Activated CD8-positive, alpha-beta T cell treated with anti-CD3 and anti-CD28 coated beads for 36 hours (primary cell): Measurements from ENCODE around the gene C7orf57. TPM values are rescaled to one million over a fixed set of nuclear protein-coding genes. Genes with fewer than 3 reads are reported as not detected.

ENCODE experiments used
- ATAC-seq: fragments of 200-7000 bp; cut with Tn5 transposase; one replicate; pipeline ENCODE4 v1.10.0; 2021; ENCODE audit warnings: mild to moderate bottlenecking, moderate library complexity
- CTCF ChIA-PET: fragments of 350-600 bp; sonication (Branson Sonifier 250); formaldehyde crosslinking; loops from one replicate; lab custom pipeline; 2021; ENCODE audit warnings: antibody characterized with exemption; lab: Charles Lee
- POLR2A ChIA-PET: fragments of 350-600 bp; sonication (Branson Sonifier 250); formaldehyde crosslinking; loops from one replicate; lab custom pipeline; 2021; ENCODE audit warnings: antibody characterized with exemption; lab: Charles Lee
- DNase-seq: peaks from one replicate; pipeline ENCODE4 v3.0.0-alpha.2; 2020
- H3K27ac Mint-ChIP-seq: one replicate; pipeline ENCODE4 v1.8.0; 2021; ENCODE audit warnings: mild to moderate bottlenecking, mixed read lengths
- H3K27me3 Mint-ChIP-seq: one replicate; pipeline ENCODE4 v1.8.0; 2021; ENCODE audit warnings: mixed read lengths
- H3K36me3 Mint-ChIP-seq: one replicate; pipeline ENCODE4 v1.8.0; 2021; ENCODE audit warnings: low read depth, mixed read lengths
- H3K4me1 Mint-ChIP-seq: one replicate; pipeline ENCODE4 v1.8.0; 2021; ENCODE audit warnings: low read depth, mixed read lengths
- H3K4me3 Mint-ChIP-seq: one replicate; pipeline ENCODE4 v1.8.0; 2021; ENCODE audit warnings: mild to moderate bottlenecking, moderate library complexity, mixed read lengths
- H3K9me3 Mint-ChIP-seq: one replicate; pipeline ENCODE4 v1.8.0; 2021; ENCODE audit warnings: mixed read lengths
- CTCF ChIP-seq: fragments of 200-600 bp; IDR thresholded peaks from one replicate; pipeline ENCODE4 v1.8.0; 2022; ENCODE audit warnings: antibody characterized with exemption, mild to moderate bottlenecking
- intact Hi-C: fragments of 100-400 bp; cut with micrococcal nuclease; formaldehyde crosslinking; loops from one replicate; pipeline ENCODE4 v1.10.0; 2022
- total RNA-seq, 2 experiments: library from RNA; stranded (reverse); gene quantifications; one replicate each; pipeline ENCODE4 v1.2.3, GENCODE V29; 2021

C7orf57 gene
- total RNA-seq, 2 experiments from 2014 or later = 0.74 to 0.83 TPM

- CTCF ChIA-PET = interaction anchor here (1.0 to 2.2 kb wide), 6 partner anchors 9 to 101 kb away, joined by 3 to 13 read pairs (median 4); no protein-coding TSS in a partner anchor
- no peak for TF ChIP-seq CTCF
- no peaks in the 10 kb centered on the region for H3K9me3 Mint-ChIP-seq
- POLR2A ChIA-PET = interaction anchor here (0.8 to 1.8 kb wide), 6 partner anchors 11 to 40 kb away, joined by 3 to 7 read pairs (median 5); no protein-coding TSS in a partner anchor
- peaks cover 5% of the 10 kb centered on the region for H3K36me3 Mint-ChIP-seq
- no peaks in the 10 kb centered on the region for H3K27me3 Mint-ChIP-seq
- H3K4me3 Mint-ChIP-seq = peak overlapping the region; percentile 39
- DNase-seq (peak; percentile 93), ATAC-seq (peak; percentile 43)
- intact Hi-C loops = loop anchor here (1.0 to 5.0 kb wide), 3 partner anchors 43 to 106 kb away; partner anchors contain the start of gene HUS1
- H3K27ac Mint-ChIP-seq = peak overlapping the region; percentile 89
- H3K4me1 Mint-ChIP-seq = peaks cover 54% of the 10 kb centered on the region
These were observed 49.5 kb downstream of the C7orf57 start for GRCh38 chr7:48084727-48085432.

DNA sequence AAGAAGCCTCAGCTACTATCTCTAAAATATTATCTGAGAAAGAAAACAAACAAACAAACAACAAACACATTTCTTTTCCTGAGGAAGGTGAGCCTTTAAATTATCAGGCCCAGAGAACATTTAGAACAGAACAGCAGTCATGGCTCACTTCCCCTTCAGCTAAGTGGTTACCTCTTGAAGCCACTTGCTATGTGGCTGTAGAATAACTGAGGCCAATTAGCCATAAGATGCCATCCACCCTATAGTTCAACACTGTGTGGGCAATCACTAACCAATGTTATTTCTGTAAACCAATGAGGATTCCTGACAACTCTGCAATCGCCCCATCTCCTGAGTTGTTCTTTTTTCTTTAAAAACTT lies 50.1 kb downstream of the C7orf57 start:
- peaks cover 59% of the 10 kb centered on the region for H3K4me1 Mint-ChIP-seq
- ATAC-seq (no peak), DNase-seq (no peak)
- peak overlapping the region; percentile 89 for H3K27ac Mint-ChIP-seq
- CTCF ChIA-PET = interaction anchor here (1.0 to 2.2 kb wide), 5 partner anchors 10 to 102 kb away, joined by 3 to 13 read pairs (median 3); no protein-coding TSS in a partner anchor
- POLR2A ChIA-PET = interaction anchor here (0.8 to 1.8 kb wide), 6 partner anchors 10 to 40 kb away, joined by 3 to 7 read pairs (median 5); no protein-coding TSS in a partner anchor
- H3K27me3 Mint-ChIP-seq = no peaks in the 10 kb centered on the region
- TF ChIP-seq CTCF = no peak
- intact Hi-C loops = loop anchor here (1.0 to 5.0 kb wide), 3 partner anchors 43 to 106 kb away; partner anchors contain the start of gene HUS1
- H3K36me3 Mint-ChIP-seq = peaks cover 10% of the 10 kb centered on the region
- H3K4me3 Mint-ChIP-seq = peak overlapping the region; percentile 39
- H3K9me3 Mint-ChIP-seq = no peaks in the 10 kb centered on the region

GRCh38 chr7:48085942-48086341 lies 50.6 kb downstream of the C7orf57 start:
- POLR2A ChIA-PET = interaction anchor here (0.8 to 1.8 kb wide), 6 partner anchors 10 to 41 kb away, joined by 3 to 7 read pairs (median 5); no protein-coding TSS in a partner anchor
- intact Hi-C loops = loop anchor here (1.0 to 5.0 kb wide), 3 partner anchors 44 to 107 kb away; partner anchors contain the start of gene HUS1

GRCh38 chr7:48087349-48087748 lies 52.0 kb downstream of the C7orf57 start:
- H3K36me3 Mint-ChIP-seq = peaks cover 30% of the 10 kb centered on the region
- ChIA-PET CTCF (interaction anchor here (1.0 to 2.1 kb wide), 3 partner anchors 15 to 109 kb away, joined by 3 to 6 read pairs (median 4); no protein-coding TSS in a partner anchor), POLR2A (no interaction called here)
- ATAC-seq (peak; percentile 8), DNase-seq (peak; percentile 40)
- peaks cover 72% of the 10 kb centered on the region for H3K4me1 Mint-ChIP-seq
- intact Hi-C loops = loop anchor here (5.0 kb wide), 2 partner anchors 45 to 95 kb away; no protein-coding TSS in a partner anchor
- H3K27me3 Mint-ChIP-seq = no peaks in the 10 kb centered on the region
- TF ChIP-seq CTCF = no peak
- H3K27ac Mint-ChIP-seq = peak overlapping the region; percentile 89
- peak overlapping the region; percentile 81 for H3K4me3 Mint-ChIP-seq
- H3K9me3 Mint-ChIP-seq = no peaks in the 10 kb centered on the region

More at GRCh38 chr7:48085942-48086341, 50.6 kb downstream of the C7orf57 start:
- Mint-ChIP-seq H3K4me1 (peaks cover 63% of the 10 kb centered on the region), H3K4me3 (peak overlapping the region; percentile 81), H3K36me3 (peaks cover 15% of the 10 kb centered on the region), H3K27ac (peak overlapping the region; percentile 89), H3K27me3 (no peaks in the 10 kb centered on the region), H3K9me3 (no peaks in the 10 kb centered on the region)
- DNase-seq (no peak), ATAC-seq (no peak)
- CTCF ChIA-PET = interaction anchor here (1.2 to 2.2 kb wide), 4 partner anchors 24 to 102 kb away, joined by 3 to 13 read pairs (median 4); no protein-coding TSS in a partner anchor
- TF ChIP-seq CTCF = no peak
